HG03039 (cell line): ENCODE results near the gene RNU1-4.
"Not testable (repeated sequence)": the region's sequence is repeated elsewhere in the genome, so short reads cannot be mapped to it uniquely, and the experiment has no call there.

Experiments used
- ATAC-seq: cut with Tn5 transposase; IDR thresholded peaks from one replicate; pipeline ENCODE4 v1.9.1; 2021; ENCODE audit warnings: mild to moderate bottlenecking, moderate library complexity; ENCODE audit not compliant: unreplicated experiment

RNU1-4 gene

GRCh38 chr1:16725439-16726245 lies 14.7 kb upstream of the RNU1-4 start:
- not testable (repeated sequence) for ATAC-seq

GRCh38 chr1:16727190-16728111 lies 12.9 kb upstream of the RNU1-4 start:
- ATAC-seq = no peak

- ATAC-seq = not testable (repeated sequence)
These were observed 11.9 kb upstream of the RNU1-4 start for GRCh38 chr1:16728243-16728949.

GRCh38 chr1:16732254-16732896 lies 7.9 kb upstream of the RNU1-4 start:
- not testable (repeated sequence) for ATAC-seq

- ATAC-seq = not testable (repeated sequence)
These were observed 914 bp downstream of the RNU1-4 start for GRCh38 chr1:16741230-16741629.

- not testable (repeated sequence) for ATAC-seq
These were observed 7.3 kb downstream of the RNU1-4 start for GRCh38 chr1:16747660-16748059.

GRCh38 chr1:16748710-16749109 lies 8.4 kb downstream of the RNU1-4 start:
- not testable (repeated sequence) for ATAC-seq

- not testable (repeated sequence) for ATAC-seq
These were observed 9.9 kb downstream of the RNU1-4 start for GRCh38 chr1:16749910-16750888.

- not testable (repeated sequence) for ATAC-seq
These were observed 12.5 kb downstream of the RNU1-4 start for GRCh38 chr1:16752770-16753169.

- not testable (repeated sequence) for ATAC-seq
These were observed 15.1 kb downstream of the RNU1-4 start for GRCh38 chr1:16755385-16755784.

GRCh38 chr1:16755932-16756331 lies 15.6 kb downstream of the RNU1-4 start:
- not testable (repeated sequence) for ATAC-seq

GRCh38 chr1:16757574-16757973 lies 17.3 kb downstream of the RNU1-4 start:
- not testable (repeated sequence) for ATAC-seq

- not testable (repeated sequence) for ATAC-seq
These were observed 17.7 kb downstream of the RNU1-4 start for GRCh38 chr1:16758060-16758459.

GRCh38 chr1:16759041-16759493 lies 18.8 kb downstream of the RNU1-4 start:
- ATAC-seq = not testable (repeated sequence)

- ATAC-seq = not testable (repeated sequence)
These were observed 19.5 kb downstream of the RNU1-4 start for GRCh38 chr1:16759650-16760455.

- not testable (repeated sequence) for ATAC-seq
These were observed 20.1 kb downstream of the RNU1-4 start for GRCh38 chr1:16760456-16760765.

GRCh38 chr1:16760801-16761200 lies 20.5 kb downstream of the RNU1-4 start:
- ATAC-seq = not testable (repeated sequence)

GRCh38 chr1:16764248-16764819 lies 24.0 kb downstream of the RNU1-4 start:
- not testable (repeated sequence) for ATAC-seq
